Tibial nerve (tissue), 4 donors: Measurements from ENCODE around the gene LRPPRC. TPM values are rescaled to one million over a fixed set of nuclear protein-coding genes. Genes with fewer than 3 reads are reported as not detected.

Source experiments
- DNase-seq, 2 donors: peaks; one replicate each; pipeline ENCODE4 v3.0.0-alpha.2; 2019; ENCODE audit warnings: low spot score in 2 of 2
- H3K27ac ChIP-seq, 4 donors: fragments of 200-600 bp; sonication (generic) in 3 of 4; one replicate each; pipeline ENCODE4 v1.5.1; 2017 to 2019; ENCODE audit warnings: mild to moderate bottlenecking in 1 of 4
- H3K27me3 ChIP-seq, 2 donors: fragments of 200-600 bp; sonication (generic) in 1 of 2; one replicate each; pipeline versions ENCODE4 v1.5.1 to v1.6.0; 2017 to 2019
- H3K36me3 ChIP-seq, 3 donors: fragments of 200-600 bp; sonication (generic); one replicate each; pipeline ENCODE4 v1.5.1; 2018 to 2019
- H3K4me1 ChIP-seq, 4 donors: fragments of 200-600 bp; sonication (generic) in 3 of 4; one replicate each; pipeline ENCODE4 v1.5.1; 2017 to 2019
- H3K4me3 ChIP-seq, 4 donors: fragments of 200-600 bp; sonication (generic) in 3 of 4; one replicate each; pipeline ENCODE4 v1.5.1; 2017 to 2019; ENCODE audit warnings: mild to moderate bottlenecking in 1 of 4, moderate library complexity in 1 of 4
- H3K9me3 ChIP-seq, 4 donors: fragments of 200-600 bp; sonication (generic) in 3 of 4; one replicate each; pipeline ENCODE4 v1.5.1; 2017 to 2019
- CTCF ChIP-seq, 5 experiments: fragments of 200-600 bp in 3 of 5; fragments of 450-650 bp in 2 of 5; sonication (generic) in 3 of 5; IDR thresholded peaks; one replicate each; pipeline ENCODE4 v1.5.1; 2016 to 2019; ENCODE audit warnings: antibody characterized with exemption in 5 of 5, mild to moderate bottlenecking in 3 of 5, moderate library complexity in 2 of 5
- EP300 ChIP-seq, 2 donors: sonication (generic); formaldehyde crosslinking; IDR thresholded peaks; one replicate each; pipeline ENCODE4 v1.6.1; 2017; ENCODE audit warnings: antibody characterized with exemption in 2 of 2, mild to moderate bottlenecking in 1 of 2
- POLR2A ChIP-seq, 2 donors: fragments of 450-650 bp; IDR thresholded peaks; one replicate each; pipeline ENCODE4 v1.6.1; 2017; ENCODE audit warnings: antibody characterized with exemption in 2 of 2, mild to moderate bottlenecking in 2 of 2, moderate library complexity in 2 of 2
- WGBS, 2 donors: methylation state at CpG; one replicate each; pipeline ENCODE4 v1.1.5; 2018; 5-methylcytosine and 5-hydroxymethylcytosine counted together
- total RNA-seq, 4 donors: library from RNA; depleted of rRNA; stranded (reverse); fragments of >200 nt; gene quantifications; one replicate each; pipeline ENCODE4 v1.1.0, GENCODE V29; 2016

LRPPRC gene
- total RNA-seq, 4 donors from 2014 or later: 42.2 to 53.4 (median 49.7) TPM

- WGBS, 2 donors: 80 to 88% methylated on average over 2 of the region's 2 CpGs
- Histone ChIP-seq H3K4me3 (no peak overlapping the region), H3K36me3 (peaks cover 0 to 36% (median 3%) of the 10 kb centered on the region in 3 donors)
Observed at GRCh38 chr2:43984533-43984932, 11.3 kb downstream of the LRPPRC start.

GRCh38 chr2:43980902-43981301 is 14.9 kb downstream of the LRPPRC start:
- Histone ChIP-seq H3K36me3 (peaks cover 0 to 38% (median 3%) of the 10 kb centered on the region in 3 donors), H3K27me3 (no peaks in the 10 kb centered on the region), H3K9me3 (no peaks in the 10 kb centered on the region), H3K4me1 (peaks cover 0 to 6% (median 0%) of the 10 kb centered on the region in 4 donors), H3K4me3 (no peak overlapping the region), H3K27ac (no peak overlapping the region)
- DNase-seq: no peak
- 94% methylated on average over 2 of the region's 2 CpGs for WGBS, 2 donors
- no peak for TF ChIP-seq POLR2A (IDR thresholded peaks at IDR 0.05)
- no peak for TF ChIP-seq EP300 (IDR thresholded peaks at IDR 0.05)
- no peak for TF ChIP-seq CTCF (IDR thresholded peaks at IDR 0.05)

More at GRCh38 chr2:43984533-43984932, 11.3 kb downstream of the LRPPRC start:
- DNase-seq: no peak
- H3K9me3 ChIP-seq: no peaks in the 10 kb centered on the region
- H3K27ac ChIP-seq: no peak overlapping the region
- H3K4me1 ChIP-seq: peaks cover 0 to 6% (median 0%) of the 10 kb centered on the region in 4 donors
- TF ChIP-seq POLR2A (IDR thresholded peaks at IDR 0.05) (no peak), EP300 (IDR thresholded peaks at IDR 0.05) (no peak), CTCF (IDR thresholded peaks at IDR 0.05) (no peak)
- no peaks in the 10 kb centered on the region for H3K27me3 ChIP-seq

- peaks cover 3 to 69% (median 6%) of the 10 kb centered on the region in 3 donors for H3K36me3 ChIP-seq
- TF ChIP-seq EP300 (IDR thresholded peaks at IDR 0.05): no peak
- TF ChIP-seq POLR2A (IDR thresholded peaks at IDR 0.05): no peak
- TF ChIP-seq CTCF (IDR thresholded peaks at IDR 0.05): no peak
- no peaks in the 10 kb centered on the region for H3K27me3 ChIP-seq
- H3K4me3 ChIP-seq: no peak overlapping the region
- no peak overlapping the region for H3K27ac ChIP-seq
- no peaks in the 10 kb centered on the region for H3K9me3 ChIP-seq
- no peak for DNase-seq
- no peaks in the 10 kb centered on the region for H3K4me1 ChIP-seq
Observed at GRCh38 chr2:43977677-43978375, 18.0 kb downstream of the LRPPRC start.

GRCh38 chr2:43960921-43961320 is 34.9 kb downstream of the LRPPRC start:
- DNase-seq: no peak
- TF ChIP-seq POLR2A (IDR thresholded peaks at IDR 0.05): no peak
- no peak for TF ChIP-seq CTCF (IDR thresholded peaks at IDR 0.05)
- no peak for TF ChIP-seq EP300 (IDR thresholded peaks at IDR 0.05)
- no peaks in the 10 kb centered on the region for H3K27me3 ChIP-seq
- no peaks in the 10 kb centered on the region for H3K4me1 ChIP-seq
- no peaks in the 10 kb centered on the region for H3K9me3 ChIP-seq
- peaks cover 0 to 92% (median 0%) of the 10 kb centered on the region in 3 donors for H3K36me3 ChIP-seq
- H3K27ac ChIP-seq: no peak overlapping the region
- H3K4me3 ChIP-seq: no peak overlapping the region

- H3K4me1 ChIP-seq: no peaks in the 10 kb centered on the region
- 82 to 86% methylated on average over 5 of the region's 5 CpGs for WGBS, 2 donors
- peaks cover 0 to 100% (median 12%) of the 10 kb centered on the region in 3 donors for H3K36me3 ChIP-seq
- no peak overlapping the region for H3K27ac ChIP-seq
- no peaks in the 10 kb centered on the region for H3K27me3 ChIP-seq
- H3K9me3 ChIP-seq: no peaks in the 10 kb centered on the region
- DNase-seq: no peak
- TF ChIP-seq EP300 (IDR thresholded peaks at IDR 0.05) (no peak), POLR2A (IDR thresholded peaks at IDR 0.05) (no peak), CTCF (IDR thresholded peaks at IDR 0.05) (no peak)
- H3K4me3 ChIP-seq: no peak overlapping the region
Observed at GRCh38 chr2:43958397-43959275, 37.2 kb downstream of the LRPPRC start.
